Measurements from ENCODE around the gene ZBTB16.

Gene ZBTB16

GRCh38 chr11:114064216-114064615 is 4.7 kb downstream of the ZBTB16 start:
- DNase-seq (ENCODE audit: low spot score) = no peak

- DNase-seq (ENCODE audit: low spot score) = no peak
These were observed 5.6 kb downstream of the ZBTB16 start for GRCh38 chr11:114065094-114065493.

- no peak for DNase-seq (ENCODE audit: low spot score)
These were observed 6.6 kb downstream of the ZBTB16 start for GRCh38 chr11:114066046-114066648.

DNA sequence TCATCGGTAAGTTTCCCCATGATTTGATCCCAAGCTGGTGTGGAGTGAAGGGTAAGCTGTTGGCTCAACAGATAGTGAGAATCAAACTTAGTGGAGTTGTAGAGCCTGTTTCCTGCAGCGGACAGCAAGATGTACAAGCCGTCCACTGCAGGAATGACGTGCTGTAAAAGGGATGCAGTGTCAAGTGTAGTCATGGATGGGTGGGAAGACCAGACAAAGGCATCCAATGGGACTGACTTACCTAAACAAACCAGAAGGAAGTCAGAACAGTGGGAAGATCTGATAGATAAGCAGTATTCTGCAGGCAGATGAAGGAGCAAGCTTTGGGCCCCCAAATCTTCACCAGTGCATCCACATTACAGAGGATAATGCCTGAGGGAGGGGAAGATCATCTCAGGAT is 8.8 kb downstream of the ZBTB16 start:
- DNase-seq (ENCODE audit: low spot score) = no peak

GRCh38 chr11:114070464-114071139 is 11.1 kb downstream of the ZBTB16 start:
- no peak for DNase-seq (ENCODE audit: low spot score)

- DNase-seq (ENCODE audit: low spot score) = no peak
These were observed 13.7 kb downstream of the ZBTB16 start for GRCh38 chr11:114073007-114073827.

GRCh38 chr11:114073828-114074381 is 14.4 kb downstream of the ZBTB16 start:
- DNase-seq (ENCODE audit: low spot score) = no peak

DNA sequence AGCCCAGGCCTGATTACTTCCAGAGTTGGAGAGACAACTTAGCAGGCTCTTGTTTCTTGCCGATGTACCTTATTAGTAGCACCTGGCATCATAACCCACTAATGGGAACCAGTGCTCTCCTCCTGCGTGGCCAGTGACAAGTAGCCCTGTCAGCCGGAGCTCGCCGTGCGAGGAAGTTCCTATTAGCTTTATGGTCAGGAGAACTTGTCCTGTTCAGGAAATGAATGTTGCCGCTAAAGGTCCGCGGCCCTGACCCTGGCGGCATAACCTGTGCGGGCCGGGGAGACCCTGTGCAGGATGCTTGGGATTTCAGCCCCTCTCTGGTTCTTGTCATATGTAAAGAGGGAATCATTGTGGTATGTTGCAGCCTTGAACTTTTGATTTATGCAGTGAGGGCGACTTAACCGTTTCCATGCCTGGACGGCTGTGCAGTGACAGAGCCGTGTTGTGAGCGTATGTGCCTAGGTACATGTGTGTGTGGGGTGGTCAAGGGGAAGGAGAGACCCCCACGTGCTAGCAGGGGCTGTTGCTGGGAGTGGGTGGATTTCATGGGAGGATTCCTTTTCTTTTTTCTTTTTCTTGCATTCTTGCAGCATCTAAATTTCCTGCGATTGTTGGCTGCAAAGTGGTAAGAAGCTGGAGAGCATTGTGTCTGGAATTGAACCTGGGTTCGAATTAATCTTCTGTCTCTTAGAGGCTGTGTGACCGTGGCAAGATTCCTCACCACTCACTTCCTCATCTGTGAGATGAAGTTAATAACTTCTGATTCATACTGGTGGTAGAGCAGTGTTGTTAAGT is 15.2 kb downstream of the ZBTB16 start:
- no peak for DNase-seq (ENCODE audit: low spot score)

GRCh38 chr11:114075344-114075610 is 15.8 kb downstream of the ZBTB16 start:
- no peak for DNase-seq (ENCODE audit: low spot score)

GRCh38 chr11:114075891-114076441 is 16.5 kb downstream of the ZBTB16 start:
- peak; percentile 29 for DNase-seq (ENCODE audit: low spot score)

DNA sequence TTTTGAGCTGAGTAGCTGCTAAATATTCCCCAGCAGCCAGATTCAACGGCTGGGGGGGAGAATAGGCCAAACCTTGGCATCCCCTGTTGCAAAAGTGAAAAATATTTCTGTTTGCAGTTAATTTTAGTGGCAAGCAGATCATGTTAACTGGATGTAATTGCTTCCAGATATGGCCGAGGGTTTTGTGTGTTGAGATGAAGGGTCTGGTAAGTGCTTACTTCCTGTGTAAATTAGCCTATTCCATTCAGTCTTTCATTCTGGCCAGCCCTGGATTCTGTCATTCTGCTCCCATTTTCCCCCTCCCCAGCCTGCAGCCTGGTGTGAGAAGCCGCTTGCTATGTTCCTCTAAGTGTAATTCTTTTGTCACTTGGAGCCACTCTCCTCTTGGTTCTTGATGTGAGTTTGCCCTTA is 17.4 kb downstream of the ZBTB16 start:
- no peak for DNase-seq (ENCODE audit: low spot score)

DNA sequence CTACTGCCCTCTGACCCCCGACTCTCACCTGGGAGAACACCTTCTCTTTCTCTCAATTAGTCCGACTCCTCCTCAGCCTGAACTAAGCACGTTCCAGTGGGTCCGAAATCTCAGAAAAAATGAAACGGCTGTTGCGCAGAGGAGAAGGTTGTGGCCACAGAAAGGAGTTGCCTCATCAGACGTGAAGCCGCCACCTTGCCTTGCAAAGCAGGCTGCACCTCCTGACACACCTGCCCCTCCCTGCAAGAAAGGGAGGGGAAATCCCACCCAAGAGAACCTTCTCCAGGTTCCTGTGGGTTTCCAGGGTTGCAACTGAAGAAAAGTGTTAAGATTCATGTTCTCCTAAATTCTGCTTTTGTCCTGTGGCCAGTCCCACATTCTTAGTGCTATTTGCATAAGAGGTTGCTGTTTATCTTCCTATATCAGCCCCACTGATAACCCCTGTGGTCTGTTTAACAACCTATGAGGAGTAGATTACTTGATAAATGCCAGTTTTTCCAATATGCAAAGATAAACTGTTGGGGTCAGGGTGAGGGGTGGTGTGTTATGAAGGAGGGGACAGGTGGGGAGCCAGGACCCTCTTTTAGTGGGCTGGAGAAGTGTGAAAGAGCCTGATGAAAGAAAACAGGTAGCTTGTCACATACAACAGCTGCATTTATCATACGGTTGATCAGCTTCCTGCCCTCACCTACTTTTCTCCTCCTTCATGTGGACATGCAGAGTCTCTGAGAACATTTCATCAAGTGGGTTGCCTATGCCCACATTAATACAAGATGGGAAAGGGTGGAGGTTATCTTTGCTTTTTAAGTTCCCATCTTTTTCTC is 18.2 kb downstream of the ZBTB16 start:
- DNase-seq (ENCODE audit: low spot score) = no peak

DNA sequence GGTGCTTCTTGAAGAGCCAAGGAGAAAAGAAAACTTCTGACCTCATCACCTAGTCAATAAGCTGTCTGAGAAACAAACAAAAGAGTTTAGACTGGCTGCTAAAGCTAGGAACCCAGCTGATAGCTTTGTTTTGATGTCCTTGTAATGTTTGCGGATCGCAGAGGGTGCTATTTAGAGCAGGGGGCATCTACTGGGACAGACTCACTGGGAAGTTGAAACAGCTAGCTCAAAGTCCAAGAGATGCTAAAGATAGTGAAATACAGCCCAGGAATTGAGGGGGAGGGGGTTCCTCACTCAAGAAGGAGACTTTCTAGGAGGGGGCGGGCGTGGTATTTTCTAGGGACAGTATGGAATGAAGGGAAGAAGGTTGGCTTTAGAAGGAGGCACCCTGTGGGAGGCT is 18.9 kb downstream of the ZBTB16 start:
- DNase-seq (ENCODE audit: low spot score) = no peak

DNA sequence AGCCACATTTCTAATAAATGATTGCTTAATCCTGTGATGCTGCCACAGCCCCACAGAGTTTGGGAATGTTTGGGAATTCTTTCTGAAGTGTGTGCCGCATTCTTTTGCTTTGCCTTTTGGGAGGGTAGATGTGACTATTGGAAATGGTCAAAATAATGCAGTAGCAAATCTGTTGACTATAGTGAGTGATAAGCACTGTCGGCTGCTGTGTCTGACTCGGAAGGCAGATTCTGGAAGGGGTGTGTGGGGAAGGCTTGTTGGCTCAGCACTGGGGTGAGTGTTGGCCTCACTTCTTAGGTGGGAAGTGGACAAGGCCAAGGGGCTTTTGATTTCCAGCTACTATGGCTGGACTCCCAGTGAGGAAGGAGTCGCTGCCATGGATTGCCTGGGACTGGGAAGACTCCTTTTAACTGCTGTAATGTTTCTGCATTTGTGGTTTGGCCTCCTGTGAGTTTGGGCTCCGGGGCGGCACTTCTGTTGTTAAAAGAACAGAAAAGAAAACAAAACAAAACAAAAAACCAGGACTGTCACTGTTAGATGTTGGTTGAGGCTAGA is 20.1 kb downstream of the ZBTB16 start:
- no peak for DNase-seq (ENCODE audit: low spot score)

DNA sequence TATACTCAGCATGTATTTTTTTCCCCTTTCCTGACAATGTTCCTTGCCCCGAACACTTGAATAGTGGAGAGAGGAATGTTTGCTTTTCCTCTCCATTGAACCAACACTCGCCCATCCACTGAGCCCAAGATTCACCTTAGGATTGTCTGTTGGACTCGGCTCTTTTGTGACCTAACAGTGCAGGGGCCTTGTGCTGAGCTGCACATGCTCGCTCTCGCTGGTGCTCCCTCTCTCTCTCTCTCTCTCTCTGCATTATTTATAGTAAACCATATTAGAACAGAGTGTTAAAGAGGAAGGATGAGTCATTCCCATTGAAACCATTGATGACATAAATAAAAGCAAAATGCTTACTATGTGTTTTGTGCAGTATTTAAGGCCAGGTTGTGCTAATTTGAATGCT is 20.7 kb downstream of the ZBTB16 start:
- no peak for DNase-seq (ENCODE audit: low spot score)

DNA sequence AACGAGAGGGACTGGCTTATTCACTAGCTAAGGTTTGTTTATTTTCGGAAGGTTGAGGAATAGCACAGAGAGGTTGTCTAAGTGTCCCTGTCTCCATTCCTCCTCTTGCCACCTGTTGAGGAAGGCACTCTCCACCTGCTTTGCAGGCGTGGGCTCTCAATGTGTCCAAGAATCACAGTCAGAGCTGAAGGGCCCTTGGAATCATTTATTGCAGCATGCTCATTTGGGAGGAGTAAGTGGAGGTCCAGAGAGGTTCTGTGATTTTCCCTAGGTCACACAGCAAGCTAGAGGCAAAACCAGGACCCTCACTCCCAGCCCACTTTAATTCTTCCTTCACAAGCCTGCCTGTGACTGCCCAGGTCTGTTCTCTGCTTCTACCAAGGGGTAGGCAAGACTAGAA is 21.3 kb downstream of the ZBTB16 start:
- no peak for DNase-seq (ENCODE audit: low spot score)

- no peak for DNase-seq (ENCODE audit: low spot score)
These were observed 22.3 kb downstream of the ZBTB16 start for GRCh38 chr11:114081641-114082414.

- no peak for DNase-seq (ENCODE audit: low spot score)
These were observed 22.9 kb downstream of the ZBTB16 start for GRCh38 chr11:114082415-114082748.

DNA sequence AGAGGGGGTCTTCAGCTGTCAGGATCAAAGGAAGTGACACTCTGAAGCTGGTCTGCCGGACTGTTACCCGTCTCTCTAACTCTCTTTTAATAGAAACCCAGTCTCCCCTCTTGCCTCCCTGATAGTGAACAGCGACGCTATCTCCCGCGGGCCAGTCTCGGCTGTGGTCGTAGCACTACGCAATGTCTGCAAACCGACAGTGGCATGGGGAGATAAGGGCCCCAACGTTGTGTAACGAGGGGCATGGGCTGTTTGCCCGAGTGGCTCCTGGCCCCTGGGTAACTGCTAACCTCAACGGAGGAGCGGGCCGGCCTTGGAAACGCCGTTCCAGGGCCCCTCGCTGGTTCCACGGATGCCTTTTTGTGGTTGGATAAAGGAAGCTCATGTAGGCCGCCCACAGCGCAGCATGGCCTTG is 23.3 kb downstream of the ZBTB16 start:
- DNase-seq (ENCODE audit: low spot score) = no peak

Measured in hepatic stellate cell (primary cell).